CD4-positive, alpha-beta T cell treated with Interleukin-17A for 4 hours (primary cell): ENCODE measurements around the gene LMCD1.

ENCODE experiments used
- DNase-seq: peaks from one replicate; pipeline ENCODE4 v3.0.0-alpha.2; 2020; ENCODE audit warnings: mixed read lengths

The LMCD1 gene

GRCh38 chr3:8485141-8485870 is 16.3 kb upstream of the LMCD1 start:
- no peak for DNase-seq

GRCh38 chr3:8485943-8486342 is 15.7 kb upstream of the LMCD1 start:
- no peak for DNase-seq

- DNase-seq: no peak
Measured at GRCh38 chr3:8486434-8486833, 15.2 kb upstream of the LMCD1 start.

DNA sequence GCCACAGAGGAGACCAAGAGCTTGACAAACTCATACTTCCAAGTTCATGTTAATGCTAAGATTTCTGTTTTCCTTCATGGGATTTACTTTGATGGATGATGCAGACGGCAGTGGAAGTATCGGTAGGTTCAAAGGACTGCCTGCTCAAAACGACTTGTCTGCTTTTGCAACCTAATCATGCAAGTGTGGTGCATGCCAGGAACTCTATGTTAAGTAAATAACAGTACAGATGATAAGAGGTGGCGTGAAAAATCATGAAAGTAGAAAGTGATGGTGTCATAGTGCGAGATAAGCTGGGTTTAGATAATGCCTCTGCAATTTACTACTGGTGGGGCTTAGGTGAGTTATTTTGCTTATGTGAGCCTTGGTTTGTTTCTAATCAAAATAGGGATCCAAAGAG is 14.7 kb upstream of the LMCD1 start:
- DNase-seq: no peak

DNA sequence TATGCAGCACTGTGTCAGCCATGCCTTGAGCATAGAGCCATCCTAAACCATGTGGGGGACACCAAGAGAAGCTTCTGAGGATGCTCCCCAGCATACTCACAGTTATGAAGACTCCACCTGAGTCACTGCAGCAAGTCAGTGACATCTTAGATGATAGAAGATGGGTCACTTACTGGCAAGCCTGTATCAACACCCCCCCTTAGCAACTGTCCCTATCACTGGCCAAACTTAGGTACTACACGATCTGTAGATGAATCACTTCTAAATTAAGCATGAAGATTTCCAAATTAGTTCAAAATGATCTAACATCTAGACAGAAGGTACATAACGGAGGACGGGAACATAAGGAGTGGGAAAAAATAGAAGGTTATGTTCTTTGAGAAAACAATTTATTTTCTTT is 13.2 kb upstream of the LMCD1 start:
- DNase-seq: no peak

DNA sequence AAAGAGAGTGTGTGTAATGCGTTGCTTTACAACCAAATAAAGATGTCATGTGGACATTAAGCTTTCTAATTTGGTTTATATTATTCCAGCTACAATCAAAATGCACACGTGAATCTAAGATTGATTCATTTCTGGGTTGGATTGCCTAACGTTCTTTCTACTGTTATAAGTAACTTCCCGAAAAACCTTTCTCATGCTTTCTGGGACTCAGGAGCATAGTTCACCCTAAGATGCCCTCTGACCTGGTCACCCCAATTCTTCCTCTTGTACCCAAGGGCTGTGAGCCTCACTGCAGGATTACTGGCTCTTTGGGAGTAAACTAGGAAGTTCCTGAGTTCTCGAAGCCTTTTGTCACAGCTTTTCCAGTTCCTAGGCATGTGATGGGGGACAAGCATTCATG is 12.7 kb upstream of the LMCD1 start:
- DNase-seq: no peak

- DNase-seq: no peak
Measured at GRCh38 chr3:8489278-8489792, 12.3 kb upstream of the LMCD1 start.

- no peak for DNase-seq
Measured at GRCh38 chr3:8490079-8490552, 11.5 kb upstream of the LMCD1 start.

DNA sequence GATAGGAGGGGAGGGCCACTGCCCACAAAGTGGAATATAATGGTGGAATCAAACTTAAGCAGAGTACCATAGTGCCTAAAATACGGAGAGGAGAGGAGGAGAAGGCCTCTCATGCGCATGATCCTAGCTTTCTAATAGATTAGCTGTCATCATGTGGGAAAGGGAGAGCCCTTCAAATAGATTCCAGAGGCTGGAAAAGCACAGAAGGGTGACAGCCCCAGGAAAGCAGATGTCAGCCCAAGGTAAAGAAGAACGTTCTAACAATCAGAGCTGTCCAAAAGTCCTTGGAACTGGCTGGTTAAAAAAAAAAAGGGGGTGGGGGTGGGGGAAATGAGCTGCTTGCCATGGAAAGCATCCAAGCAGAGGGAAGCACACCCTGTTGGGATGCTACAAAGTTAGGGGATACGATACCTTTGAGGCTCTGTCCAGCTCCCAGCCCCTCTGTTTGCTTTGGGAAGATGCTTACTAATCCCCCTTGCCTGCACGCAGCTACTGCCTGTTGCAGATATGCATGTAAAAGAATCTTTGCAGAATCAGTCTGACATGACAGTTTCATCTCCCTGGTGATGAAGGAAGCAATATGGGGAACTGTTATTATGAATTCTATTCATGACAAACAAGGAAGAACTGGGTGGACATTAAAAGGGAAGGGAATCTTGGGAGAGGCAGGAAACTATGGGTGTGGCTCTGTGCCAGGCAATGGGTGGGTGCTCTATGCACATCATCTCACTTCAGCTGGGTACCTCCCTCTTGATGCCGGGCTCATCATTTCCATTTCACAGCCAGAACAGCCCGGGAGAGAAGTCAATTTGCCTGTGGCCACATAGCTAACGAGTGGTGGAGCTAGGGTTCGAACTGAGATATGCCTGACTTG is 10.1 kb upstream of the LMCD1 start:
- DNase-seq: no peak

DNA sequence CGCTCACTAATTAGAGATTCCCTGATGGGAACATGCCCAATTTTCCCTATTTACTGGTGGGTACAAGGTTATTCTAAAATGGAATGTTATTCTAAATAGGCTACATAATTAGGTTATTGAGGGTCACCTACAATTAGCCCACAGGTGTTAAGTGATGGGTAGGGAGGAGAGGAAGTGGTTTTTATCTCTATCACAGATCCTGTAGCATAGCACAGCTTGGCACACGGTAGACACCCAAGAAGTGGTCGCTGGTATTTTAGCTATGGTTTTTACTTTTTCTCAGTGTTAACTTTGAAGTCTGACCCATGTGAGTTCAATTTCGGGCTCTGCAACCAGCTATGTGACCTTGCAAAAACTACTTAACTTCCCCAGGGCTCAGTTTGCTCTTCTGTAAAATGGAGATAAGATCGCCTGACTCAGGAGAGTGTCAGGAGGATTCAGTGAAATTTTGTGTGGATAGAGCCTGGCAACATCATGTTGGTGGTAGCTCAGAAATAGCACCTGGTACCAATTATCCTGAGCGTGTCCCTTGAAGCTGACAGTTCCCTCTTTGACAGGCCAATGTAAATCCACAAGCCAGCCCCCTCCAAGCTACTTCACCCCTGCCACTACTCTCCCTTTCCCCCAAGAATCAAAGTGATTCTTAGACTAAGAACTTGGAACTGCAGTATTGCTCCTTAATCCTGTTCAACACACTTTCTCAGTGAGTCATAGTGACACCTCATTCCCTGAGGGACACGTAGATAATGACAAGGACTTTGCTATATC is 8.7 kb upstream of the LMCD1 start:
- no peak for DNase-seq

GRCh38 chr3:8493744-8494143 is 7.9 kb upstream of the LMCD1 start:
- no peak for DNase-seq

GRCh38 chr3:8494327-8494726 is 7.3 kb upstream of the LMCD1 start:
- DNase-seq: no peak

DNA sequence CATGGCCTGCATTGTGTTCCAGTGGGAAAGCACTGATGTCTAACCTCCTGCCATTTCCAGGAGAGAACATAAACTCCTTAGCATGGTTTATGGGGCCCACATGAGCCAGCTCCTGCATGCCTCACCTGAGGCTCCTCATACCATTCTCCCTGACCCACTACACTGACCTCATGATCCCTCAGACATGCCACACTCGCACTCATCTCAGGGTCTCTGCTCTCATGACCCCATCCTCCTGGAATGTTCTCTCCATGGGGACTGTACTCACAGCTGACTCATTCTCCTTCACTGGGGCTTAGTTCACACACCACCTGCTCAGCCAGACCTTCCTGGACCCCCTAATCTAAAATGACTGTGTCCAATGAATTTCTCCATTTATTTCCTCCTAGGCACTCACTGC is 4.0 kb upstream of the LMCD1 start:
- no peak for DNase-seq

GRCh38 chr3:8499181-8499611 is 2.4 kb upstream of the LMCD1 start:
- no peak for DNase-seq

- DNase-seq: no peak
Measured at GRCh38 chr3:8500319-8500988, 1.2 kb upstream of the LMCD1 start.

GRCh38 chr3:8500989-8501370 is 643 bp upstream of the LMCD1 start:
- DNase-seq: no peak

DNA sequence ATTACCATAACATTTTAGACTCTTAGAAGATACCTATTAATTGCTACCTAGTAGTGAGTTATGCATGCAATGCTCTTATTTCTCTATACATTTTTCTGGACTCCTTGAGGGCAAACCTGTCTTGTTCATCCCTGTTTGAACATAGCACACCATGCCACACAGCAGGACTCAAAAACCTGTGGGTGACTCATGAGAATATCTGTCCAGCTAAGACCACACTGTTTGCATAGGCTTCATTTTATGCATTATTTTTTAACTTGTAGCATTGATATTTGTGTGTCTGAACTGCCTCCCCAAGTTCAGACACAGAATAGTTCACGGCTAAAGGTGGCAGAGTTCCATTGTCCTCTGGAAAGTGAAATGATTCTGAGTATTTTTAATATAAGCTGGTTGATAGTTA is 1.8 kb downstream of the LMCD1 start:
- DNase-seq: no peak

DNA sequence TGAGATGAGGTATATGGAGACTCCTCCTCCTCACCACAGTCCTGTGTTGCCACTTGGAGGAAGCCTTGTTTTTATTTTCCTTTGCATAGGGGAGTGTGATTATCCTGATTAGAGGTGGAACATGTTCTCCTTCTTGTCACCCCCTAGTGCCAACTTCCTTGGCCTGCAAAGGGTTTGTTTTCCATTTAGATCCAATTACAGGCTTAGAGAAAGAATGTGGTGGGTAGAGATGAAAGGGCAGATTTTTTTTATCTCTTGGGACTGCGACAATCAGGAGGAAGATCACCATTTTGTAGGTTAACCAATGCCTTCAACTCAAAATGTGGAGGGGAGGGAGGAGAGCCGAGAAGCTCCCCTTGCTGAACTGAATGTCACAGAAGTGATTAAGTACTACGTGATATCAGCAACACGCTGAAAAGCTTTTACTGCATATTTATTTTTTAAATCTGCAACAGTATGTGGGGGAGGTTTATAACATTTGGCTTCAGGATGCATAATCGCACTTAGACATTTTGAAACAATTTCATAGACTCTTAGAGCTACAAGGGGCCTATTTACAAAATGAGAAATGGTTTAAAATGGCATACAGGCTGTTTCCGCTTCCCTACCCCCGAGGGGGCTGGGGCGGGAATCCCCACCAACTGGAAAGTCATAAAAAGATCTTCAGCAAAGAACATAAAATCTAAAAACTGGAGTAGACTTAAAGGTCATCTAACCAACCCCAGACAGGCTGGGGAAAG is 2.4 kb downstream of the LMCD1 start:
- no peak for DNase-seq

DNA sequence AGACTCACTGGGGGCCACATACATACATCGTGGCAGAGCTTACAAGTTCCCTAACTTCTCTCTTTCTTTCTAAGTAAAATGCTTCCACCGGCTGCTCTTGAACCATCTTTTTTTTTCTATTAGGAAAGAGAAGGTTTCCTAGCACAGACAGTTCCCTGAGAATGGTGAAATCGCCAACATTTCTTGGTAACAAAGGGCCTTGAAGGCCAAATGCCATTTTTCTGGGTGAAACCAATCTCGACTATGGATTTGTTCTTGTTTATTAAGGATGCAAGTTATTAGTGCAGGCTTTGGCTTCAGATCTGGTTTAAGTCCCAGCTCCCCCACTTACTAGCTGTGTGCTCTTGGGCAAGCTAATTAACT is 3.0 kb downstream of the LMCD1 start:
- DNase-seq: no peak

GRCh38 chr3:8505621-8506020 is 4.0 kb downstream of the LMCD1 start:
- no peak for DNase-seq

DNA sequence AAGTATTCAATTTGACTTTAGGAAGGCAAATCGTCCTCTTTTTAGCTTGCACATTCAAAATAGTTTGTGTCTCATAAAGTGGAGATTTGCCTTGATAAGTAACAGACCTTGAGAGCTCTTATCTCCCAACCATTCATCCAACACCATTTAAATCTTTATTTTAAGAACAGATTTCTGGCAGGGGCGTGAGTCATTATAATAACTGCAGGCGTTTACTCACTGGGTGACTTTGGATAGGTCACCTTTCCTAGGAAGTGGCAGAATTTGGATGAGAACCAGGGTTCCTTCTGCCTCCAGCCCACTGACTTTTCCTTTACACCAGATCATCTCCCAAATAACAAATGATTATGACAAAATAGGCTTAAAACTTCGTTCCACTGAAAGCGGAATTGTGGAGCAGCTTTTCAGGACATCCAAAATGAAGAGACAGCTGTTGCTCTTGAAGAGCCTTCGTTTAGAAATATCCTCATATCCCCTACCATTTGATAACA is 5.0 kb downstream of the LMCD1 start:
- no peak for DNase-seq

DNA sequence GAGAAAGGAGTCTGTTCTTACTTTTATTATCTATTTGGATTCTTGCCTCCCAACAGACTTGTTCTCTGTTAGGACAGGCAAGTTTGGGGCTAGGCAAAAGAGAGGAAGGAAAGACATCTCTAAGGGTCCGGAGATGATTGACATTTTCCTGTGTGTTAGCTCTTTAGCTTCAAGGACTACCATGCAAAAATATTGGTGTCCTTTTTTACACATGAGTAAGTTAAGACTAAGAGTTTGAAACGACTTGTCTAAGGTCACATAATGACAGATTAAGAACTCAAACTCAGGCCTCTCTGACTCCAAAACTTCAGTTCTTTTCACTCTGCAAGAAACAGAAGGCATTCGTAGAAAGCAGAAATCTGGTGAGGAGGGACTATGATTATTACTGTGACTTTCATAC is 5.9 kb downstream of the LMCD1 start:
- no peak for DNase-seq
